Trophoblast cell (in vitro differentiated cells and primary cell): ENCODE measurements around the gene DNAI2.

Experiments
- DNase-seq, 2 donors: peaks; one replicate each; pipeline ENCODE4 v3.0.0-alpha.2; 2016
- H2AFZ ChIP-seq: 2 replicates; pipeline ENCODE4 v1.6.1; 2013; ENCODE audit warnings: low read length, moderate library complexity, mild to moderate bottlenecking; ENCODE audit not compliant: insufficient read depth, poor library complexity
- H2AK5ac ChIP-seq: 2 replicates; pipeline ENCODE4 v1.6.1; 2013; ENCODE audit warnings: mild to moderate bottlenecking, low read length
- H2BK120ac ChIP-seq: 2 replicates; pipeline ENCODE4 v1.6.1; 2013; ENCODE audit warnings: low read length, mild to moderate bottlenecking, moderate library complexity; ENCODE audit not compliant: insufficient read depth, poor library complexity
- H2BK12ac ChIP-seq: 2 replicates; pipeline ENCODE4 v1.6.1; 2013; ENCODE audit warnings: mild to moderate bottlenecking, low read length, moderate library complexity
- H2BK5ac ChIP-seq: 2 replicates; pipeline ENCODE4 v1.6.1; 2013; ENCODE audit warnings: low read length, low read depth, moderate library complexity, mild to moderate bottlenecking; ENCODE audit not compliant: poor library complexity
- H3K14ac ChIP-seq: 2 replicates; pipeline ENCODE4 v1.6.1; 2013; ENCODE audit warnings: mild to moderate bottlenecking, low read length
- H3K18ac ChIP-seq: 2 replicates; pipeline ENCODE4 v1.6.1; 2013; ENCODE audit warnings: mild to moderate bottlenecking, low read length
- H3K23ac ChIP-seq: 2 replicates; pipeline ENCODE4 v1.6.1; 2013; ENCODE audit warnings: low read length
- H3K27ac ChIP-seq: 2 replicates; pipeline ENCODE4 v1.5.1; 2013; ENCODE audit warnings: low read depth, mild to moderate bottlenecking, inconsistent platforms, low read length, moderate library complexity
- H3K27me3 ChIP-seq: 2 replicates; pipeline ENCODE4 v1.6.1; 2013; ENCODE audit warnings: inconsistent platforms, mild to moderate bottlenecking, low read length, moderate library complexity; ENCODE audit not compliant: insufficient read depth
- H3K36me3 ChIP-seq, 2 experiments: 1 replicate in 1 of 2; 2 replicates in 1 of 2; pipeline ENCODE4 v1.6.1; 2013; ENCODE audit warnings: low read length in 2 of 2, mild to moderate bottlenecking in 2 of 2, moderate library complexity in 1 of 2; ENCODE audit not compliant: insufficient read depth in 2 of 2, control insufficient read depth in 1 of 2
- H3K4ac ChIP-seq: 2 replicates; pipeline ENCODE4 v1.6.1; 2013; ENCODE audit warnings: low read depth, mild to moderate bottlenecking, low read length, moderate library complexity
- H3K4me1 ChIP-seq, 2 experiments: 1 replicate in 1 of 2; 2 replicates in 1 of 2; pipeline ENCODE4 v1.6.1; 2013; ENCODE audit warnings: low read length in 2 of 2, mild to moderate bottlenecking in 2 of 2, moderate library complexity in 1 of 2; ENCODE audit not compliant: insufficient read depth in 2 of 2, control insufficient read depth in 1 of 2
- H3K4me2 ChIP-seq: 2 replicates; pipeline ENCODE4 v1.6.1; 2013; ENCODE audit warnings: inconsistent platforms, mild to moderate bottlenecking, low read length, moderate library complexity
- H3K4me3 ChIP-seq: 2 replicates; pipeline ENCODE4 v1.5.1; 2013; ENCODE audit warnings: mild to moderate bottlenecking, low read depth, low read length, inconsistent platforms
- H3K79me1 ChIP-seq: one replicate; pipeline ENCODE4 v1.6.1; 2013; ENCODE audit warnings: low read length
- H3K79me2 ChIP-seq: 2 replicates; pipeline ENCODE4 v1.6.1; 2013; ENCODE audit warnings: low read length, mild to moderate bottlenecking; ENCODE audit not compliant: control insufficient read depth, insufficient read depth, poor library complexity
- H3K9ac ChIP-seq: 2 replicates; pipeline ENCODE4 v1.6.1; 2013; ENCODE audit warnings: mild to moderate bottlenecking, low read length
- H3K9me3 ChIP-seq: 2 replicates; pipeline ENCODE4 v1.6.1; 2013; ENCODE audit warnings: low read depth, mild to moderate bottlenecking, control low read depth, inconsistent platforms, low read length; ENCODE audit not compliant: insufficient read depth
- H4K12ac ChIP-seq: 2 replicates; pipeline ENCODE4 v1.6.1; 2013; ENCODE audit warnings: low read depth, mild to moderate bottlenecking, low read length, moderate library complexity
- H4K8ac ChIP-seq: 2 replicates; pipeline ENCODE4 v1.6.1; 2013; ENCODE audit warnings: low read depth, mild to moderate bottlenecking, low read length, moderate library complexity
- H4K91ac ChIP-seq: one replicate; pipeline ENCODE4 v1.6.1; 2013; ENCODE audit warnings: low read depth, mild to moderate bottlenecking, low read length, moderate library complexity
- WGBS: extraction: QIAGEN DNeasy Blood & Tissue Kit; methylation state at CpG from one replicate; pipeline ENCODE4 v1.1.7; 2013; ENCODE audit warnings: missing lambda C conversion rate; ENCODE audit not compliant: insufficient read length, insufficient coverage; ENCODE audit errors: extremely low coverage; 5-methylcytosine and 5-hydroxymethylcytosine counted together

DNAI2 gene

DNA sequence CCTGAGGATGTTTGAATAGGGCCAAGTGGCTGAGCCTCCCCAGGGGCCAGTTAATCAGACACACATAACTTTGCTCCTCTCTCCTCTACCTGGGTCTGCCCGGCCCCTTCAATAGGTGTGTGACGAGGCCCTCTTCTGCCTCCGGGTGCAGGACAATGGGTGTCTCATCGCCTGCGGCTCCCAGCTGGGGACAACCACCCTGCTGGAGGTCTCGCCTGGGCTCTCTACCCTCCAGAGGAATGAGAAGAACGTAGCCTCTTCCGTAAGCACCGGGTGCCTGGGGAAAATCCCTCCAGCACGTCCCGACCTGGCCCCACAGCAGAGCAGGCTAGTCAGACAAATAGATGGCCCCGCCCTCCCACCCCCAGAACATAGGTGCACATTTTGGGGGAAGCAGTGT lies 35.9 kb downstream of the DNAI2 start:
- H3K18ac ChIP-seq, result no peak overlapping the region
- peak in 1 of 2 donors; percentile 79 for DNase-seq
- no peak overlapping the region for H2BK5ac ChIP-seq
- H3K27ac ChIP-seq, result no peak overlapping the region
- no peak overlapping the region for H4K91ac ChIP-seq
- H2AFZ ChIP-seq, result no peak overlapping the region
- H3K4me2 ChIP-seq, result no peak overlapping the region
- no peak overlapping the region for H2AK5ac ChIP-seq
- no peak overlapping the region for H2BK120ac ChIP-seq
- H3K4ac ChIP-seq, result no peak overlapping the region
- H4K12ac ChIP-seq, result no peak overlapping the region
- no peak overlapping the region for H3K23ac ChIP-seq
- peaks cover 10% of the 10 kb centered on the region for H3K9me3 ChIP-seq
- no peaks in the 10 kb centered on the region for H3K27me3 ChIP-seq
- H3K36me3 ChIP-seq, result no peaks in the 10 kb centered on the region
- H3K14ac ChIP-seq, result no peak overlapping the region
- H3K4me1 ChIP-seq, result no peaks in the 10 kb centered on the region
- H4K8ac ChIP-seq, result no peak overlapping the region
- no peaks in the 10 kb centered on the region for H3K79me2 ChIP-seq
- no CpG with 5 or more reads among the region's 12 CpGs for WGBS
- no peaks in the 10 kb centered on the region for H3K79me1 ChIP-seq
- H3K4me3 ChIP-seq, result no peak overlapping the region
- no peak overlapping the region for H3K9ac ChIP-seq
- no peak overlapping the region for H2BK12ac ChIP-seq

DNA sequence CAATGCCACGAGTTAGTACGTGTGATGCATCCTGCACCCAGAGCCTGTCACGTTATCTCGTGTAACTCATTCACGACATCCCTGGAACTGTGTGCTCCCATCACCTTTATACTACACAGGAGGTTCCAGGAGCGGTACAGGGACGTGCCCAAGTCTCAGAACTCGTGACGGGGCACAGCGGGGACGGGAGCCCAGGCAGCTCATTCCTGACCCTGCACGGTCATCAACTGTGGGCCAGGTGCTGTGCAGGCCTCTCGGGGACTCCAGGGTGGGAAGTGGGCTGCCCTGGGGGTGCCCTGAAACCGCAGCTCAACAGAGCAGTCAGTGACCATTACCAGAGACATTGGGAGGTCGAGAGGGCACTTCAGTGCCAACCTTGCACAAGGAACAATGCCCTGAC lies 40.8 kb downstream of the DNAI2 start:
- H3K79me1 ChIP-seq, result no peaks in the 10 kb centered on the region
- H2AK5ac ChIP-seq, result no peak overlapping the region
- H3K4me1 ChIP-seq, result no peaks in the 10 kb centered on the region
- H3K27me3 ChIP-seq, result no peaks in the 10 kb centered on the region
- H4K12ac ChIP-seq, result no peak overlapping the region
- H3K4ac ChIP-seq, result no peak overlapping the region
- H3K9me3 ChIP-seq, result peaks cover 8% of the 10 kb centered on the region
- no CpG with 5 or more reads among the region's 15 CpGs for WGBS
- H4K91ac ChIP-seq, result no peak overlapping the region
- H3K4me2 ChIP-seq, result no peak overlapping the region
- H4K8ac ChIP-seq, result no peak overlapping the region
- no peaks in the 10 kb centered on the region for H3K79me2 ChIP-seq
- H3K9ac ChIP-seq, result no peak overlapping the region
- no peak for DNase-seq
- H3K18ac ChIP-seq, result no peak overlapping the region
- H2AFZ ChIP-seq, result no peak overlapping the region
- no peak overlapping the region for H2BK12ac ChIP-seq
- H3K14ac ChIP-seq, result no peak overlapping the region
- no peak overlapping the region for H3K23ac ChIP-seq
- H2BK120ac ChIP-seq, result no peak overlapping the region
- H2BK5ac ChIP-seq, result no peak overlapping the region
- H3K36me3 ChIP-seq, result no peaks in the 10 kb centered on the region
- no peak overlapping the region for H3K27ac ChIP-seq
- no peak overlapping the region for H3K4me3 ChIP-seq

DNA sequence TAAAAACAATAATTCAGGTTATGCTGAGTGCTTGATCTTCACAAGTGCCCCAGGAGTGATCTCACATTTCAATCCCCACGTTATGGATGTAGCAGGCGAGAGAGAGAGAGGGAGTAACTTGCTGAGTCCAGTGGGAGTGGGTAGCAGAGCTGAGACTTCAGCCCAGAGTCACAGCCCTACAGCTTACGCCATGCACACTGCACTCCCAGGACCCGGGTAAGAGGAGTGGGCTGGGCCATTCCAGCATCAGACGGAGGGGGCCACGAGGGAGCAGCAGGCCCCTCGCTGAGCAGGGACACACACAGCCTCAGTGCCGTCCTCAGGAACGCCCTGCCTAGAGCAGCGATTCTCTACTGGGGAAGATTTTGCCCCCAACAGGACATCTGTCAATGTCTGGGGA lies 42.2 kb downstream of the DNAI2 start:
- H3K4me1 ChIP-seq, result no peaks in the 10 kb centered on the region
- no peak overlapping the region for H3K14ac ChIP-seq
- H3K9me3 ChIP-seq, result peaks cover 8% of the 10 kb centered on the region
- no peak overlapping the region for H3K18ac ChIP-seq
- no peaks in the 10 kb centered on the region for H3K79me1 ChIP-seq
- H2BK5ac ChIP-seq, result no peak overlapping the region
- no peaks in the 10 kb centered on the region for H3K36me3 ChIP-seq
- H4K91ac ChIP-seq, result no peak overlapping the region
- no peak overlapping the region for H3K27ac ChIP-seq
- no peak overlapping the region for H3K23ac ChIP-seq
- H2AK5ac ChIP-seq, result no peak overlapping the region
- DNase-seq, result no peak
- H2BK120ac ChIP-seq, result no peak overlapping the region
- H3K27me3 ChIP-seq, result no peaks in the 10 kb centered on the region
- no peak overlapping the region for H3K9ac ChIP-seq
- H3K79me2 ChIP-seq, result no peaks in the 10 kb centered on the region
- no peak overlapping the region for H2BK12ac ChIP-seq
- H3K4ac ChIP-seq, result no peak overlapping the region
- no CpG with 5 or more reads among the region's 10 CpGs for WGBS
- no peak overlapping the region for H4K8ac ChIP-seq
- H2AFZ ChIP-seq, result no peak overlapping the region
- H3K4me3 ChIP-seq, result no peak overlapping the region
- no peak overlapping the region for H4K12ac ChIP-seq
- no peak overlapping the region for H3K4me2 ChIP-seq

DNA sequence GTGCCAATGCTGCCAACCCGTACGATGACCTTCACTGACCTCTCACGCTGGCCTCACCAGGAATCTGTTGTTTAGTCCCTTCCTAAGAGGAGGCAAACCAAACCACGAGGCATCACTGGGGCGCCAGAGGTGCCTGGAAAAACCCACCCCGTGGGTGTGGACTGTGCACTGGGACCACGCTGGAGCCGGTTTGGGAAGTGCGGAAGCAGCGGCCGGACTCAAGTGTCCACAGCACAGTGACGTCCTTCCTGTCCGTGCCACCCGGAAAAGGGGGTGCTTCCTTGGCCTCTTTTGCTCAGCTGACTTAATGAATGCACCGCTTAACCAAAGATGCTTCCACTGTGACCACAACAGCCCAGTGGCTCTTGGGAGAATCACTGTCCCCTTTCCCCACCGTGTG lies 43.0 kb downstream of the DNAI2 start:
- Histone ChIP-seq H3K14ac (no peak overlapping the region), H3K9ac (no peak overlapping the region), H2AFZ (no peak overlapping the region), H3K18ac (no peak overlapping the region), H2BK12ac (no peak overlapping the region), H3K79me1 (no peaks in the 10 kb centered on the region), H2BK120ac (no peak overlapping the region), H4K91ac (no peak overlapping the region), H4K8ac (no peak overlapping the region), H4K12ac (no peak overlapping the region), H3K4me2 (no peak overlapping the region), H3K36me3 (no peaks in the 10 kb centered on the region), H3K23ac (no peak overlapping the region), H3K27me3 (no peaks in the 10 kb centered on the region), H2BK5ac (no peak overlapping the region), H3K4me3 (no peak overlapping the region), H3K4ac (no peak overlapping the region), H3K4me1 (no peaks in the 10 kb centered on the region), H2AK5ac (no peak overlapping the region), H3K79me2 (no peaks in the 10 kb centered on the region), H3K9me3 (peaks cover 7% of the 10 kb centered on the region), H3K27ac (no peak overlapping the region)
- DNase-seq, result no peak
- no CpG with 5 or more reads among the region's 16 CpGs for WGBS
